Spleen (tissue), 11 donors: Measurements from ENCODE around the gene BRAF. TPM values are rescaled to one million over a fixed set of nuclear protein-coding genes. Genes with fewer than 3 reads are reported as not detected.
"Not testable (repeated sequence)": the region's sequence is repeated elsewhere in the genome, so short reads cannot be mapped to it uniquely, and the experiment has no call there.

Experiments used
- DNase-seq: peaks from one replicate; pipeline ENCODE4 v3.0.0-alpha.2; 2020
- H3K27ac ChIP-seq, 8 donors: fragments of 200-600 bp; sonication (generic) in 7 of 8; 1 replicate in 4 of 8; 2 replicates in 4 of 8; pipeline versions ENCODE4 v1.5.0 to v1.8.0; 2016 to 2021; ENCODE audit warnings: inconsistent platforms in 4 of 8, mild to moderate bottlenecking in 4 of 8, moderate library complexity in 1 of 8
- H3K27me3 ChIP-seq, 7 donors: fragments of 200-600 bp; sonication (generic) in 6 of 7; replicated peaks in 1 of 7; 1 replicate in 4 of 7; 2 replicates in 3 of 7; pipeline versions ENCODE4 v1.5.0 to v1.8.0; 2016 to 2021; ENCODE audit warnings: inconsistent platforms in 3 of 7, mild to moderate bottlenecking in 1 of 7
- H3K36me3 ChIP-seq, 6 donors: fragments of 200-600 bp; sonication (generic) in 5 of 6; 1 replicate in 4 of 6; 2 replicates in 2 of 6; pipeline versions ENCODE4 v1.5.0 to v1.8.0; 2016 to 2021; ENCODE audit warnings: inconsistent platforms in 2 of 6
- H3K4me1 ChIP-seq, 6 donors: fragments of 200-600 bp; sonication (generic) in 5 of 6; 1 replicate in 3 of 6; 2 replicates in 3 of 6; pipeline versions ENCODE4 v1.5.0 to v1.8.0; 2016 to 2021; ENCODE audit warnings: inconsistent platforms in 3 of 6
- H3K4me3 ChIP-seq, 8 donors: fragments of 200-600 bp; sonication (generic) in 7 of 8; 1 replicate in 4 of 8; 2 replicates in 4 of 8; pipeline versions ENCODE4 v1.5.0 to v1.8.0; 2016 to 2021; ENCODE audit warnings: inconsistent platforms in 4 of 8, mild to moderate bottlenecking in 4 of 8, moderate library complexity in 2 of 8
- H3K9me3 ChIP-seq, 8 donors: fragments of 200-600 bp; sonication (generic) in 7 of 8; 1 replicate in 4 of 8; 2 replicates in 4 of 8; pipeline versions ENCODE4 v1.5.0 to v1.8.0; 2016 to 2021; ENCODE audit warnings: inconsistent platforms in 4 of 8
- CTCF ChIP-seq, 11 experiments: fragments of 200-600 bp in 7 of 11; fragments of 450-650 bp in 4 of 11; sonication (generic) in 4 of 11; IDR thresholded peaks in 8 of 11; conservative IDR thresholded peaks in 3 of 11; 1 replicate in 7 of 11; 2 replicates in 4 of 11; pipeline versions ENCODE4 v1.4.0 to v1.8.0; 2016 to 2021; ENCODE audit warnings: antibody characterized with exemption in 11 of 11, inconsistent platforms in 4 of 11, mild to moderate bottlenecking in 1 of 11
- POLR2A ChIP-seq, 3 donors: fragments of 450-650 bp; IDR thresholded peaks; one replicate each; pipeline ENCODE4 v1.5.1; 2017; ENCODE audit warnings: antibody characterized with exemption in 3 of 3, mild to moderate bottlenecking in 1 of 3
- POLR2AphosphoS5 ChIP-seq, 3 donors: sonication (generic); formaldehyde crosslinking; IDR thresholded peaks; one replicate each; pipeline ENCODE4 v1.5.1; 2017; ENCODE audit warnings: antibody characterized with exemption in 3 of 3
- WGBS, 5 donors: extraction: QIAGEN DNeasy Blood & Tissue Kit in 3 of 5; methylation state at CpG; one replicate each; pipeline versions ENCODE4 v1.1.5 to v1.1.7; 2013 to 2018; 5-methylcytosine and 5-hydroxymethylcytosine counted together
- intact Hi-C: fragments of 100-400 bp; cut with DNase I; formaldehyde crosslinking; loops from one replicate; pipeline ENCODE4 v1.15.0; 2023; ENCODE audit warnings: low total_unique reads
- polyA plus RNA-seq, 3 donors: library from polyadenylated mRNA; stranded (reverse); fragments of 200-250 nt; gene quantifications; one replicate each; pipeline ENCODE4 v1.2.1, GENCODE V29; 2013
- total RNA-seq, 7 donors: library from RNA; depleted of rRNA in 3 of 7; stranded (reverse); fragments of >200 nt in 3 of 7; fragmentation: NEBNext Ultra II Directional in 4 of 7; extraction: Animal tissue kit (Norgen Biotek cat#: 25700) in 4 of 7; gene quantifications; one replicate each; pipeline versions ENCODE4 v1.1.0 to v1.2.1, GENCODE V29; 2016 to 2021
- donor health status: healthy with polysubstance abuse.
- donor health status: DM: no; HTN: no; CAD: no; lungs with moderate emphysema.
- donor health status: DM: no; HTN: no; CAD: no.
- donor health status: Bipolar disorder and iron deficiency.
- donor health status: healthy.
- donor health status: DM: no; HTN: no; CAD: no.
- donor health status: DM: yes; HTN: yes; CAD: no.

The BRAF gene
- total and polyA plus RNA-seq, 10 donors = 4.3 to 82.7 (median 49.3) TPM

- H3K9me3 ChIP-seq = no peaks in the 10 kb centered on the region
- 91 to 100% (median 95%) methylated on average over 2 of the region's 2 CpGs for WGBS, 5 donors
- no peak for TF ChIP-seq POLR2AphosphoS5 (IDR thresholded peaks at IDR 0.05)
- TF ChIP-seq POLR2A (IDR thresholded peaks at IDR 0.05) = no peak
- TF ChIP-seq CTCF (IDR thresholded peaks at IDR 0.05 in 8 of 11, conservative IDR thresholded peaks at IDR 0.05 in 3 of 11) = no peak
- H3K27ac ChIP-seq = no peak overlapping the region
- no peaks in the 10 kb centered on the region for H3K27me3 ChIP-seq
- H3K36me3 ChIP-seq = peaks cover 0 to 68% (median 15%) of the 10 kb centered on the region in 6 donors
- no peak overlapping the region for H3K4me3 ChIP-seq
- intact Hi-C loops = no loop called here
- no peak for DNase-seq
- peaks cover 0 to 12% (median 3%) of the 10 kb centered on the region in 6 donors for H3K4me1 ChIP-seq
Measured at GRCh38 chr7:140746751-140747150, 178.0 kb downstream of the BRAF start.

- DNase-seq = no peak
- Histone ChIP-seq H3K4me1 (peaks cover 0 to 12% (median 3%) of the 10 kb centered on the region in 6 donors), H3K36me3 (peaks cover 0 to 66% (median 14%) of the 10 kb centered on the region in 6 donors), H3K27me3 (no peaks in the 10 kb centered on the region), H3K9me3 (no peaks in the 10 kb centered on the region), H3K4me3 (no peak overlapping the region), H3K27ac (no peak overlapping the region)
- TF ChIP-seq CTCF (IDR thresholded peaks at IDR 0.05 in 8 of 11, conservative IDR thresholded peaks at IDR 0.05 in 3 of 11) (no peak), POLR2A (IDR thresholded peaks at IDR 0.05) (no peak), POLR2AphosphoS5 (IDR thresholded peaks at IDR 0.05) (no peak)
- intact Hi-C loops = no loop called here
- 72 to 80% (median 74%) methylated on average over 6 of the region's 6 CpGs for WGBS, 5 donors
Measured at GRCh38 chr7:140745266-140746058, 179.3 kb downstream of the BRAF start.

GRCh38 chr7:140744005-140744404 is 180.7 kb downstream of the BRAF start:
- Histone ChIP-seq H3K27me3 (no peaks in the 10 kb centered on the region), H3K27ac (no peak overlapping the region), H3K9me3 (no peaks in the 10 kb centered on the region), H3K4me3 (no peak overlapping the region), H3K36me3 (peaks cover 0 to 66% (median 16%) of the 10 kb centered on the region in 6 donors), H3K4me1 (peaks cover 0 to 12% (median 3%) of the 10 kb centered on the region in 6 donors)
- no peak for TF ChIP-seq CTCF (IDR thresholded peaks at IDR 0.05 in 8 of 11, conservative IDR thresholded peaks at IDR 0.05 in 3 of 11)
- TF ChIP-seq POLR2A (IDR thresholded peaks at IDR 0.05) = no peak
- no peak for TF ChIP-seq POLR2AphosphoS5 (IDR thresholded peaks at IDR 0.05)
- intact Hi-C loops = no loop called here
- 84 to 90% (median 89%) methylated on average over 2 of the region's 2 CpGs for WGBS, 5 donors
- DNase-seq = no peak

- H3K27me3 ChIP-seq, H3K4me3 ChIP-seq, DNase-seq, H3K9me3 ChIP-seq, H3K27ac ChIP-seq, intact Hi-C loops: not testable (repeated sequence)
- H3K36me3 ChIP-seq = peaks cover 0 to 66% (median 20%) of the 10 kb centered on the region in 6 donors
- H3K4me1 ChIP-seq = peaks cover 0 to 12% (median 3%) of the 10 kb centered on the region in 6 donors
- 88 to 100% (median 100%) methylated on average over 2 of the region's 4 CpGs for WGBS, 5 donors
Measured at GRCh38 chr7:140743255-140743654, 181.5 kb downstream of the BRAF start.
